ENCODE measurements around the gene GBA2.

Gene GBA2

DNA sequence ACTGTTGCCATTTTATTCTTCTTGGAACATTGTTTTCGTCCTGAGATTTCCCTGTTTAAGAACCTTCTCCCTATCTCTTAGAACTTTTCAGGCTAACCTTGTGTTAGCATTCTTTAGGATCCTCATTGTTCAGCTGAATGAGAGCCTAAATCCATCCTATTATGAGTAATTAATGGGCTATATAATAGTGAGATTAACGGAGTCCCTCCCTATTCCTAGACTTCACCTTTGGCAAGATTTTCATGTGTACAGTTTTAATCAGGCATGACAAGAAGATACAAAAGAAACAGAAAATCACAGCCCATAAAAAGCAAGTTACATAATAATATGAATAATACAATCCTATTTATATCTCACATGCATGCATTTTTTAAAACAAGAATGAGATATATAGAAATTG lies 14.2 kb upstream of the GBA2 start:
- DNase-seq (ENCODE audit: low read depth), result no peak
- H3K4me3 ChIP-seq (ENCODE audit: low read depth, low read length), result no peak overlapping the region
- TF ChIP-seq POLR2A (IDR thresholded peaks at IDR 0.05; ENCODE audit: extremely low read depth, insufficient read length), result no peak
- TF ChIP-seq, protein P1, sequence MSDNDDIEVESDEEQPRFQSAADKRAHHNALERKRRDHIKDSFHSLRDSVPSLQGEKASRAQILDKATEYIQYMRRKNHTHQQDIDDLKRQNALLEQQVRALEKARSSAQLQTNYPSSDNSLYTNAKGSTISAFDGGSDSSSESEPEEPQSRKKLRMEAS (IDR thresholded peaks at IDR 0.05; ENCODE audit: low read depth, low read length), result no peak
- TF ChIP-seq, protein P2, sequence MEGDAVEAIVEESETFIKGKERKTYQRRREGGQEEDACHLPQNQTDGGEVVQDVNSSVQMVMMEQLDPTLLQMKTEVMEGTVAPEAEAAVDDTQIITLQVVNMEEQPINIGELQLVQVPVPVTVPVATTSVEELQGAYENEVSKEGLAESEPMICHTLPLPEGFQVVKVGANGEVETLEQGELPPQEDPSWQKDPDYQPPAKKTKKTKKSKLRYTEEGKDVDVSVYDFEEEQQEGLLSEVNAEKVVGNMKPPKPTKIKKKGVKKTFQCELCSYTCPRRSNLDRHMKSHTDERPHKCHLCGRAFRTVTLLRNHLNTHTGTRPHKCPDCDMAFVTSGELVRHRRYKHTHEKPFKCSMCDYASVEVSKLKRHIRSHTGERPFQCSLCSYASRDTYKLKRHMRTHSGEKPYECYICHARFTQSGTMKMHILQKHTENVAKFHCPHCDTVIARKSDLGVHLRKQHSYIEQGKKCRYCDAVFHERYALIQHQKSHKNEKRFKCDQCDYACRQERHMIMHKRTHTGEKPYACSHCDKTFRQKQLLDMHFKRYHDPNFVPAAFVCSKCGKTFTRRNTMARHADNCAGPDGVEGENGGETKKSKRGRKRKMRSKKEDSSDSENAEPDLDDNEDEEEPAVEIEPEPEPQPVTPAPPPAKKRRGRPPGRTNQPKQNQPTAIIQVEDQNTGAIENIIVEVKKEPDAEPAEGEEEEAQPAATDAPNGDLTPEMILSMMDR (IDR thresholded peaks at IDR 0.05; ENCODE audit: low read depth, low read length), result no peak
- TF ChIP-seq MYC (IDR thresholded peaks at IDR 0.05; ENCODE audit: low read depth, low read length), result no peak

DNA sequence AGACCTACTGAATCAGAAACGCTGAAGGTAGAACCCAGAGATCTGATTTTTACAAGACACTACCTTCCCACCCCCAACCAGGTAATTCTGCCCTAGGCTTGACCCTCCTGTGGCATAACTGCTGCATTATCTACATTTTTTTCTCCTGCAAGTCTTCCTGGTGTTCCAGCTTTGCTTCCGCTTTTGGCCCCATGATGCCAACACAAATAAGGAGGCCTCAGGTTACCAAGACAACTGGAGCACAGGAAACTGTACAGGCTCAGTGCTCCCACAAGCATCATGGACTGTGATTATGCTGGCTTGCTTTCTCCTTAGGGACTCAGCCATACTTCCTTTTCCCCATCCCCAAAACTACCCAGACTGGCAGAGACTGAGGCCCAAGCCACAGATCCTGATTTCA lies 11.6 kb upstream of the GBA2 start:
- H3K4me3 ChIP-seq (ENCODE audit: low read depth, low read length), result no peak overlapping the region
- TF ChIP-seq, protein P2 (IDR thresholded peaks at IDR 0.05; ENCODE audit: low read depth, low read length), result no peak
- TF ChIP-seq MYC (IDR thresholded peaks at IDR 0.05; ENCODE audit: low read depth, low read length) (no peak), POLR2A (IDR thresholded peaks at IDR 0.05; ENCODE audit: extremely low read depth, insufficient read length) (no peak)
- TF ChIP-seq, protein P1 (IDR thresholded peaks at IDR 0.05; ENCODE audit: low read depth, low read length), result no peak
- DNase-seq (ENCODE audit: low read depth), result no peak

DNA sequence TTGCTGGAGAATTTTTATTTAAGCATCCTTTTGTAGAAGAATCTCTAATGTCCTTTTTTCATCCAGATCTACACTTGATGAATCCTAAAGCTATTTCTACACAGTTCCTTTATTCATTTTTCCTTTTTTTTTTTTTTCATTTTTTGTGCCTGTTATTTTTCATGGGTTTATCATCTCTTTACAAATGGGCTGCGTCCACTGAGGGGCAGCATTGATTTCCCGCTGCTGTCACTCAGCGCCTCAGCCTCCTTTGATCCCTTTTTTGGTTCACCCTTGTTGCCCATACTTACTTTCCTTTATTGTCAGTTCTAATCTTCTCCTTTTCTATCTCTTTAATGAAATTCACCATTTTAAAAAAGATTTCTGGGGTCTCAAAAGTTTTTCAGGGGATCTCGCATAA lies 10.8 kb upstream of the GBA2 start:
- TF ChIP-seq, protein P1 (IDR thresholded peaks at IDR 0.05; ENCODE audit: low read depth, low read length), result no peak
- TF ChIP-seq, protein P2 (IDR thresholded peaks at IDR 0.05; ENCODE audit: low read depth, low read length), result no peak
- no peak for TF ChIP-seq POLR2A (IDR thresholded peaks at IDR 0.05; ENCODE audit: extremely low read depth, insufficient read length)
- TF ChIP-seq MYC (IDR thresholded peaks at IDR 0.05; ENCODE audit: low read depth, low read length), result no peak
- no peak for DNase-seq (ENCODE audit: low read depth)
- no peak overlapping the region for H3K4me3 ChIP-seq (ENCODE audit: low read depth, low read length)

DNA sequence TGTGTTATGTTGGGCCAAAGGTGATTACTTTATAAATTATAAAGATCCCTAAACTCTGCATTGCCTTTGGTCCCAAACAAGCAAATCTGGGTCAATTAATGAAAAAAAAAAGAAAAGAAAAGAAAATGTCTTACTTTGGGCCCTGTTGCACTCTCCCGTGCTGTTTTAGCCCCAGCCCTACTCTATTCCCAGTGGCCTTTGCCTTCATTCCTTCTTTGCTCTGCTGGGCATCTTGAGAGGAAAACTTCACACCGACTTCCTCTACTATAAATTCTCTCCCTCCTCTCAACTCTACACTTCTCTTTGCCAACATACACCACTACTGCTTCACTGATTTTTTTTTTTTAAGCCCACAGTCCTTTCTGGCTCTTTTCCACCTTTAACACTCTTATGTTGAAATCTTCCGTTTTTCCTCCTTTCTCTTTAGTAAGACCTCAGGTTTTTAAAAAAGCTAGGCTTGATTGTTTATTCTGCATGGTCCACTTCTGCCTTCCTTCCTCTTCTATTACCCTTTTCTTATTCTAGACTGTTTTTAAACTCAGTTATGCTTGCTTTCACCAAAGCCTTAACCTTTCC lies 9.5 kb upstream of the GBA2 start:
- no peak for DNase-seq (ENCODE audit: low read depth)
- no peak overlapping the region for H3K4me3 ChIP-seq (ENCODE audit: low read depth, low read length)
- TF ChIP-seq MYC (IDR thresholded peaks at IDR 0.05; ENCODE audit: low read depth, low read length) (no peak), POLR2A (IDR thresholded peaks at IDR 0.05; ENCODE audit: extremely low read depth, insufficient read length) (no peak)
- TF ChIP-seq, protein P2 (IDR thresholded peaks at IDR 0.05; ENCODE audit: low read depth, low read length), result no peak
- TF ChIP-seq, protein P1 (IDR thresholded peaks at IDR 0.05; ENCODE audit: low read depth, low read length), result no peak

DNA sequence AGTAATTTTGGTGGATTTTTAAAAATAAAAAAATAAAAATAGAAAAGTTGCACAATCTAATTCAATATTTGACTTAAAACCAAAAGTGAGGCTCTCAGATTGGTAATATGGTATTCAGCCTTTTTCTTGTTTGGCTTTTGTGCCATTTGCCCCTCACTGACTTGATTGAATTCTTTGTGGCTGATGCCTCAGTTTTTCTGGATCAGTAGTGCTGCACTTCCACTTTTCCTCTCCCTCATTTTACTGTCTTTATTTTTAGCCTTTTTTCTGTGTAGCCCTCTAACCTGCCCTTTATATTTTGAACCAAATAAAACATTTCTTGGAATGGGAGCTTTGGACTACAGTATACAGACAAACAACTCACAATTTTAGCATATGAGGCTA lies 8.9 kb upstream of the GBA2 start:
- TF ChIP-seq, protein P1 (IDR thresholded peaks at IDR 0.05; ENCODE audit: low read depth, low read length), result no peak
- no peak for TF ChIP-seq POLR2A (IDR thresholded peaks at IDR 0.05; ENCODE audit: extremely low read depth, insufficient read length)
- TF ChIP-seq, protein P2 (IDR thresholded peaks at IDR 0.05; ENCODE audit: low read depth, low read length), result no peak
- no peak for TF ChIP-seq MYC (IDR thresholded peaks at IDR 0.05; ENCODE audit: low read depth, low read length)
- peak overlapping the region; percentile 68 for H3K4me3 ChIP-seq (ENCODE audit: low read depth, low read length)
- DNase-seq (ENCODE audit: low read depth), result no peak

Data from NB4 (cell line).